Mucosa of descending colon (tissue), 3 donors: ENCODE results near the gene HOXB8. TPM values are rescaled to one million over a fixed set of nuclear protein-coding genes. Genes with fewer than 3 reads are reported as not detected.

Source experiments
- ATAC-seq: fragments of 200-7000 bp; cut with Tn5 transposase; one replicate; pipeline ENCODE4 v1.9.1; 2020; ENCODE audit warnings: mild to moderate bottlenecking, moderate library complexity
- DNase-seq, 3 donors: peaks; one replicate each; pipeline ENCODE4 v3.0.0-alpha.2; 2020
- H3K36me3 ChIP-seq: fragments of 200-600 bp; one replicate; pipeline ENCODE4 v1.8.0; 2021; ENCODE audit warnings: low read depth, mild to moderate bottlenecking
- H3K4me1 ChIP-seq: fragments of 200-600 bp; one replicate; pipeline ENCODE4 v1.8.0; 2021; ENCODE audit warnings: low read depth, mild to moderate bottlenecking
- H3K4me3 ChIP-seq: fragments of 200-600 bp; one replicate; pipeline ENCODE4 v1.8.0; 2021; ENCODE audit warnings: mild to moderate bottlenecking
- H3K9me3 ChIP-seq: fragments of 200-600 bp; one replicate; pipeline ENCODE4 v1.8.0; 2021; ENCODE audit warnings: mild to moderate bottlenecking
- CTCF ChIP-seq: fragments of 200-600 bp; IDR thresholded peaks from one replicate; pipeline ENCODE4 v1.8.0; 2022; ENCODE audit warnings: antibody characterized with exemption, mild to moderate bottlenecking
- intact Hi-C, 2 donors: fragments of 100-400 bp; cut with DNase I in 1 of 2; cut with micrococcal nuclease in 1 of 2; formaldehyde crosslinking; loops; one replicate each; pipeline versions ENCODE4 v1.11.0 to v1.11.1; 2022; cut with DNase I, micrococcal nuclease
- total RNA-seq, 3 donors: library from RNA; stranded (reverse); fragmentation: NEBNext Ultra II Directional in 2 of 3; extraction: Animal tissue kit (Norgen Biotek cat#: 25700) in 2 of 3; gene quantifications; one replicate each; pipeline versions ENCODE4 v1.2.1 to v1.2.4, GENCODE V29; 2021 to 2023
- donor health status: DM: no; HTN: no; CAD: no; lungs with moderate emphysema.
- donor health status: DM: no; HTN: no; CAD: no.
- donor health status: DM: no; HTN: yes; CAD: no.

Gene HOXB8
- total RNA-seq, 3 donors from 2014 or later = 4.2 to 7.5 (median 5.6) TPM

- no peak for TF ChIP-seq CTCF
- Histone ChIP-seq H3K36me3 (no peaks in the 10 kb centered on the region), H3K4me3 (no peak overlapping the region), H3K4me1 (peaks cover 50% of the 10 kb centered on the region), H3K9me3 (no peaks in the 10 kb centered on the region)
- intact Hi-C loops = loop anchor here in 1 of 2 donors (5.0 kb wide), 1 partner anchor 280 kb away; no protein-coding TSS in a partner anchor
- DNase-seq (peak in 1 of 3 donors; percentile 44), ATAC-seq (no peak)
These were observed 1.8 kb upstream of the HOXB8 start for GRCh38 chr17:48616717-48617470.

GRCh38 chr17:48615963-48616716, 1.0 kb upstream of the HOXB8 start:
- Histone ChIP-seq H3K36me3 (no peaks in the 10 kb centered on the region), H3K4me1 (peaks cover 47% of the 10 kb centered on the region), H3K9me3 (no peaks in the 10 kb centered on the region), H3K4me3 (no peak overlapping the region)
- intact Hi-C loops = loop anchor here in 1 of 2 donors (5.0 kb wide), 1 partner anchor 279 kb away; no protein-coding TSS in a partner anchor
- TF ChIP-seq CTCF = no peak
- DNase-seq = peak in 2 of 3 donors; percentile 40 to 58
- ATAC-seq = no peak

GRCh38 chr17:48613862-48614694, 1.0 kb downstream of the HOXB8 start:
- no peak overlapping the region for H3K4me3 ChIP-seq
- peak in 2 of 3 donors; percentile 55 to 65 for DNase-seq
- no peaks in the 10 kb centered on the region for H3K9me3 ChIP-seq
- H3K4me1 ChIP-seq = peaks cover 36% of the 10 kb centered on the region
- ATAC-seq = no peak
- H3K36me3 ChIP-seq = no peaks in the 10 kb centered on the region
- no peak for TF ChIP-seq CTCF
- intact Hi-C loops = no loop called here

GRCh38 chr17:48612854-48613691, 2.0 kb downstream of the HOXB8 start:
- TF ChIP-seq CTCF = no peak
- no peaks in the 10 kb centered on the region for H3K9me3 ChIP-seq
- intact Hi-C loops = no loop called here
- DNase-seq (peak in 2 of 3 donors; percentile 58 to 72), ATAC-seq (peak; percentile 29)
- peak overlapping the region; percentile 3 for H3K4me3 ChIP-seq
- H3K36me3 ChIP-seq = no peaks in the 10 kb centered on the region
- peaks cover 34% of the 10 kb centered on the region for H3K4me1 ChIP-seq
